Fibroblast of lung (primary cell): ENCODE results near the gene SNAP47. TPM values are rescaled to one million over a fixed set of nuclear protein-coding genes. Genes with fewer than 3 reads are reported as not detected.

Experiments used
- DNase-seq, 2 donors: peaks; one replicate each; pipeline versions ENCODE4 v3.0.0 to v3.0.0-alpha.2; 2010; ENCODE audit warnings: low read depth in 2 of 2
- H2AFZ ChIP-seq: 2 replicates; pipeline ENCODE4 v1.5.1; 2012; ENCODE audit warnings: low read length, control low read depth, inconsistent platforms
- H3K27ac ChIP-seq: 2 replicates; pipeline ENCODE4 v1.5.1; 2011; ENCODE audit warnings: low read length, control low read depth; ENCODE audit not compliant: insufficient read depth
- H3K27me3 ChIP-seq: 2 replicates; pipeline ENCODE4 v1.5.1; 2011; ENCODE audit warnings: mild to moderate bottlenecking, low read length; ENCODE audit not compliant: control insufficient read depth, insufficient read depth
- H3K36me3 ChIP-seq: 2 replicates; pipeline ENCODE4 v1.5.1; 2011; ENCODE audit warnings: low read length; ENCODE audit not compliant: control insufficient read depth, insufficient read depth
- H3K4me1 ChIP-seq: 2 replicates; pipeline ENCODE4 v1.5.1; 2011; ENCODE audit warnings: low read length; ENCODE audit not compliant: control insufficient read depth, insufficient read depth; ENCODE audit errors: extremely low read depth
- H3K4me2 ChIP-seq: 2 replicates; pipeline ENCODE4 v1.5.1; 2011; ENCODE audit warnings: low read length, control low read depth; ENCODE audit not compliant: insufficient read depth; ENCODE audit errors: extremely low read depth
- H3K4me3 ChIP-seq, 4 experiments: fragments of 200-600 bp in 1 of 4; sonication (generic) in 1 of 4; replicated peaks in 1 of 4; 2 replicates each; pipeline ENCODE4 v1.5.1; 2011 to 2016; ENCODE audit warnings: low read length in 4 of 4, low read depth in 3 of 4, mild to moderate bottlenecking in 3 of 4, control low read depth in 2 of 4, inconsistent platforms in 1 of 4, mixed read lengths in 1 of 4; ENCODE audit not compliant: insufficient read depth in 1 of 4; ENCODE audit errors: control extremely low read depth in 1 of 4
- H3K79me2 ChIP-seq: 2 replicates; pipeline ENCODE4 v1.5.1; 2012; ENCODE audit warnings: mild to moderate bottlenecking, low read length, inconsistent platforms; ENCODE audit not compliant: control insufficient read depth, insufficient read depth
- H3K9ac ChIP-seq: 2 replicates; pipeline ENCODE4 v1.5.1; 2011; ENCODE audit warnings: mild to moderate bottlenecking, low read length, control low read depth; ENCODE audit not compliant: insufficient read depth
- H3K9me3 ChIP-seq: 2 replicates; pipeline ENCODE4 v1.5.1; 2012; ENCODE audit warnings: low read depth, low read length; ENCODE audit not compliant: control insufficient read depth, insufficient read depth
- H4K20me1 ChIP-seq: 2 replicates; pipeline ENCODE4 v1.5.1; 2011; ENCODE audit warnings: low read length; ENCODE audit not compliant: control insufficient read depth, insufficient read depth; ENCODE audit errors: extremely low read depth
- EZH2 ChIP-seq: IDR thresholded peaks from 2 replicates; pipeline ENCODE4 v1.5.1; 2012; ENCODE audit warnings: low read length, control low read depth, mild to moderate bottlenecking; ENCODE audit errors: missing control alignments
- polyA plus RNA-seq, 2 donors: library from polyadenylated mRNA; depleted of rRNA in 1 of 2; stranded (reverse) in 1 of 2; unstranded in 1 of 2; fragments of >200 nt; gene quantifications; 2 replicates each; pipeline ENCODE4 v1.2.1, GENCODE V29; 2011 to 2012; ENCODE audit warnings: missing spikeins in 1 of 2
- total RNA-seq: library from RNA; depleted of rRNA; stranded (reverse); fragments of >200 nt; gene quantifications from 2 replicates; pipeline ENCODE4 v1.2.1, GENCODE V29; 2014
- TF ChIP-seq, protein P1 (sequence below), 2 donors: IDR thresholded peaks in 1 of 2; conservative IDR thresholded peaks in 1 of 2; 1 replicate in 1 of 2; 2 replicates in 1 of 2; pipeline ENCODE4 v1.5.1; 2011 to 2012; ENCODE audit warnings: low read length in 2 of 2, control low read depth in 1 of 2, inconsistent platforms in 1 of 2, low read depth in 1 of 2, mild to moderate bottlenecking in 1 of 2

Gene SNAP47
- total and polyA plus RNA-seq, 2 donors (not counting 1 experiment from before 2014, with no cell fraction given) = 32.4 to 66.9 TPM

- H3K4me3 ChIP-seq = no peak overlapping the region
- TF ChIP-seq EZH2 = no peak
- TF ChIP-seq, protein P1, sequence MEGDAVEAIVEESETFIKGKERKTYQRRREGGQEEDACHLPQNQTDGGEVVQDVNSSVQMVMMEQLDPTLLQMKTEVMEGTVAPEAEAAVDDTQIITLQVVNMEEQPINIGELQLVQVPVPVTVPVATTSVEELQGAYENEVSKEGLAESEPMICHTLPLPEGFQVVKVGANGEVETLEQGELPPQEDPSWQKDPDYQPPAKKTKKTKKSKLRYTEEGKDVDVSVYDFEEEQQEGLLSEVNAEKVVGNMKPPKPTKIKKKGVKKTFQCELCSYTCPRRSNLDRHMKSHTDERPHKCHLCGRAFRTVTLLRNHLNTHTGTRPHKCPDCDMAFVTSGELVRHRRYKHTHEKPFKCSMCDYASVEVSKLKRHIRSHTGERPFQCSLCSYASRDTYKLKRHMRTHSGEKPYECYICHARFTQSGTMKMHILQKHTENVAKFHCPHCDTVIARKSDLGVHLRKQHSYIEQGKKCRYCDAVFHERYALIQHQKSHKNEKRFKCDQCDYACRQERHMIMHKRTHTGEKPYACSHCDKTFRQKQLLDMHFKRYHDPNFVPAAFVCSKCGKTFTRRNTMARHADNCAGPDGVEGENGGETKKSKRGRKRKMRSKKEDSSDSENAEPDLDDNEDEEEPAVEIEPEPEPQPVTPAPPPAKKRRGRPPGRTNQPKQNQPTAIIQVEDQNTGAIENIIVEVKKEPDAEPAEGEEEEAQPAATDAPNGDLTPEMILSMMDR (conservative IDR thresholded peaks at IDR 0.05 in 1 of 2, IDR thresholded peaks at IDR 0.05 in 1 of 2; ENCODE audit: low read depth in 1 of 2, low read length in 2 of 2) = no peak
- H3K9me3 ChIP-seq = no peaks in the 10 kb centered on the region
- H3K9ac ChIP-seq = no peak overlapping the region
- DNase-seq = no peak
- H3K4me2 ChIP-seq = no peak overlapping the region
- no peaks in the 10 kb centered on the region for H3K4me1 ChIP-seq
- H3K79me2 ChIP-seq = no peaks in the 10 kb centered on the region
- H3K27ac ChIP-seq = no peak overlapping the region
- H4K20me1 ChIP-seq = no peaks in the 10 kb centered on the region
- H3K27me3 ChIP-seq = no peaks in the 10 kb centered on the region
- no peak overlapping the region for H2AFZ ChIP-seq
- no peaks in the 10 kb centered on the region for H3K36me3 ChIP-seq
Measured at GRCh38 chr1:227725046-227725445, 10.2 kb upstream of the SNAP47 start.

- Histone ChIP-seq H3K27ac (no peak overlapping the region), H3K79me2 (no peaks in the 10 kb centered on the region), H3K9ac (no peak overlapping the region)
Measured at GRCh38 chr1:227726318-227726717, 8.9 kb upstream of the SNAP47 start.

DNA sequence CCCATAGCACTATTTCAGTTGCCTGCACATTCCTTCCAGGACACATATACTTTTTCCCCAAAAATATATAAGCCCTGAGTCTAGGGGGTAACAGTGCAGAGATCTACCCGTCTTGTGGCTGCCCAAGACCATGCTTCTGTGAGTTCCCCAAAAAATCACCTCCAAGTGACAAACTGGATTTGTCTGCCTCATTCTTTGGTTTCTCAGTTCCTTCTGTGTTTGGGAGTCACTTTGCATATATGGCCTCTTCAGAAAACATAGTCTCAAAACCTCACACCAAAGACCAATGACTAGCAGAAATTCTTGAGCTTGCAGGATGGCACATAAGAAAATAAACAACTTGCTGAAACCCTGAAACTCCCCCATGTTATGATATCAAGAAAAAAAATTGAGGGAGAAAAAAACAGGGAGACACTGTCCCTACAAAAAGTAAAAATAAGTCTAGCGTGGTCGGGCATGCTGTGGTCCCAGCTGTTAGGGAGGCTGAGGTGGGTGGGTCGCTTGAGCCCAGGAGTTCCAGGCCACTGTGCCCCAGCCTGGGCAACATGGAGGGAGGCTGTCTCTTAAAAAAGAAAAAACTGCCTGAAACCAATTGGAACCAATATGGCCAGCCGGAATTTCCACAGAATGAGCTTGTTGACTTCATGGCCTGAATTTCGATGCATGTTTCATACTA lies 8.2 kb upstream of the SNAP47 start:
- Histone ChIP-seq H3K4me2 (no peak overlapping the region), H3K9ac (no peak overlapping the region), H3K36me3 (peaks cover 4% of the 10 kb centered on the region), H3K27me3 (no peaks in the 10 kb centered on the region), H3K4me1 (no peaks in the 10 kb centered on the region), H3K27ac (no peak overlapping the region), H2AFZ (no peak overlapping the region), H3K9me3 (no peaks in the 10 kb centered on the region), H4K20me1 (no peaks in the 10 kb centered on the region), H3K79me2 (no peaks in the 10 kb centered on the region), H3K4me3 (no peak overlapping the region)
- no peak for TF ChIP-seq EZH2
- TF ChIP-seq, protein P1 (conservative IDR thresholded peaks at IDR 0.05 in 1 of 2, IDR thresholded peaks at IDR 0.05 in 1 of 2; ENCODE audit: low read depth in 1 of 2, low read length in 2 of 2) = no peak
- no peak for DNase-seq

More at GRCh38 chr1:227726318-227726717, 8.9 kb upstream of the SNAP47 start:
- H2AFZ ChIP-seq = no peak overlapping the region
- DNase-seq = no peak
- H3K4me1 ChIP-seq = no peaks in the 10 kb centered on the region
- no peaks in the 10 kb centered on the region for H3K9me3 ChIP-seq
- H4K20me1 ChIP-seq = no peaks in the 10 kb centered on the region
- H3K27me3 ChIP-seq = no peaks in the 10 kb centered on the region
- H3K4me2 ChIP-seq = no peak overlapping the region
- TF ChIP-seq, protein P1 (conservative IDR thresholded peaks at IDR 0.05 in 1 of 2, IDR thresholded peaks at IDR 0.05 in 1 of 2; ENCODE audit: low read depth in 1 of 2, low read length in 2 of 2) = no peak
- TF ChIP-seq EZH2 = no peak
- H3K36me3 ChIP-seq = no peaks in the 10 kb centered on the region
- no peak overlapping the region for H3K4me3 ChIP-seq
